ENCODE data around the gene EIF2S3. TPM values are rescaled to one million over a fixed set of nuclear protein-coding genes. Genes with fewer than 3 reads are reported as not detected.

Gene EIF2S3
- total and polyA plus RNA-seq, 2 of the 13 experiments (the other 11 are each of a cell fraction or from before 2014, with no cell fraction given) = 61.0 to 183 TPM

GRCh38 chrX:24014388-24015018, 40.3 kb upstream of the EIF2S3 start (continued):
- TF ChIP-seq TAF1 (CRISPR knock-in tag; IDR thresholded peaks at IDR 0.05) (no peak), SKIL (CRISPR knock-in tag; IDR thresholded peaks at IDR 0.05; ENCODE audit: borderline replicate concordance) (no peak)

- intact Hi-C loops (cut with micrococcal nuclease; ENCODE audit: unreplicated experiment) (no loop called here), in situ Hi-C loops (cut with HindIII; ENCODE audit: extremely low pct_ligation_motif_present, low pct_unique_long_range_greater_than_20kb) (no loop called here)
- ChIA-PET CTCF (ENCODE audit: low intra/inter-chr PET ratio, low total read pairs) (no interaction called here), POLR2A (no interaction called here)
- 94% methylated on average over 9 of the region's 9 CpGs for WGBS (ENCODE audit: low lambda C conversion rate)
- Histone ChIP-seq H2AFZ (ENCODE audit: low read length) (no peak overlapping the region), H3K4me1 (ENCODE audit: insufficient read depth, low read length) (peaks cover 23% of the 10 kb centered on the region), H3K36me3 (replicated peaks in 1 of 2; ENCODE audit: control insufficient read depth in 1 of 2, insufficient read depth in 2 of 2, low read length in 2 of 2) (0 out of 5 replicates have a peak, but pooled peaks cover 0 to 3% of the 10 kb centered on the region in 2 experiments), H4K20me1 (ENCODE audit: insufficient read depth, low read length) (no peaks in the 10 kb centered on the region), H3K4me2 (ENCODE audit: low read depth, low read length) (no peak overlapping the region), H3K9ac (ENCODE audit: insufficient read depth, low read depth, low read length) (no peak overlapping the region), H3K9me3 (ENCODE audit: low read length) (no peaks in the 10 kb centered on the region), H3K27me3 (ENCODE audit: control insufficient read depth in 1 of 2, insufficient read depth in 2 of 2, low read length in 2 of 2) (no peaks in the 10 kb centered on the region), H3K79me2 (ENCODE audit: insufficient read depth, low read length) (peaks cover 33% of the 10 kb centered on the region), H3K4me3 (replicated peaks in 1 of 3; ENCODE audit: insufficient read depth in 1 of 3, low read depth in 2 of 3, low read length in 3 of 3) (no peak overlapping the region), H3K27ac (ENCODE audit: extremely low read length, insufficient read depth, low read length) (no peak overlapping the region)
- FAIRE-seq = no peak
- BruUV-seq (replicated peaks) = no TSS peak
- no peak for ATAC-seq
- no peak for DNase-seq (ENCODE audit: low spot score)
- TF ChIP-seq NFATC3 (CRISPR knock-in tag; IDR thresholded peaks at IDR 0.05) (no peak), NFIC (IDR thresholded peaks at IDR 0.05; ENCODE audit: low read length) (no peak), PTBP1 (IDR thresholded peaks at IDR 0.05; ENCODE audit: low read depth, low read length, poor library complexity, severe bottlenecking) (no peak), SALL2 (CRISPR knock-in tag; IDR thresholded peaks at IDR 0.05) (no peak), ZNF674 (CRISPR knock-in tag; IDR thresholded peaks at IDR 0.05; ENCODE audit: low read depth) (no peak), ZNF383 (CRISPR knock-in tag; IDR thresholded peaks at IDR 0.05; ENCODE audit: borderline replicate concordance) (no peak), KMT2B (CRISPR knock-in tag; IDR thresholded peaks at IDR 0.05) (no peak)
- TF ChIP-seq, protein P1, sequence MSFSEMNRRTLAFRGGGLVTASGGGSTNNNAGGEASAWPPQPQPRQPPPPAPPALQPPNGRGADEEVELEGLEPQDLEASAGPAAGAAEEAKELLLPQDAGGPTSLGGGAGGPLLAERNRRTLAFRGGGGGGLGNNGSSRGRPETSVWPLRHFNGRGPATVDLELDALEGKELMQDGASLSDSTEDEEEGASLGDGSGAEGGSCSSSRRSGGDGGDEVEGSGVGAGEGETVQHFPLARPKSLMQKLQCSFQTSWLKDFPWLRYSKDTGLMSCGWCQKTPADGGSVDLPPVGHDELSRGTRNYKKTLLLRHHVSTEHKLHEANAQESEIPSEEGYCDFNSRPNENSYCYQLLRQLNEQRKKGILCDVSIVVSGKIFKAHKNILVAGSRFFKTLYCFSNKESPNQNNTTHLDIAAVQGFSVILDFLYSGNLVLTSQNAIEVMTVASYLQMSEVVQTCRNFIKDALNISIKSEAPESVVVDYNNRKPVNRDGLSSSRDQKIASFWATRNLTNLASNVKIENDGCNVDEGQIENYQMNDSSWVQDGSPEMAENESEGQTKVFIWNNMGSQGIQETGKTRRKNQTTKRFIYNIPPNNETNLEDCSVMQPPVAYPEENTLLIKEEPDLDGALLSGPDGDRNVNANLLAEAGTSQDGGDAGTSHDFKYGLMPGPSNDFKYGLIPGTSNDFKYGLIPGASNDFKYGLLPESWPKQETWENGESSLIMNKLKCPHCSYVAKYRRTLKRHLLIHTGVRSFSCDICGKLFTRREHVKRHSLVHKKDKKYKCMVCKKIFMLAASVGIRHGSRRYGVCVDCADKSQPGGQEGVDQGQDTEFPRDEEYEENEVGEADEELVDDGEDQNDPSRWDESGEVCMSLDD (CRISPR knock-in tag; IDR thresholded peaks at IDR 0.05; ENCODE audit: borderline replicate concordance) = no peak
- TF ChIP-seq, protein P2, sequence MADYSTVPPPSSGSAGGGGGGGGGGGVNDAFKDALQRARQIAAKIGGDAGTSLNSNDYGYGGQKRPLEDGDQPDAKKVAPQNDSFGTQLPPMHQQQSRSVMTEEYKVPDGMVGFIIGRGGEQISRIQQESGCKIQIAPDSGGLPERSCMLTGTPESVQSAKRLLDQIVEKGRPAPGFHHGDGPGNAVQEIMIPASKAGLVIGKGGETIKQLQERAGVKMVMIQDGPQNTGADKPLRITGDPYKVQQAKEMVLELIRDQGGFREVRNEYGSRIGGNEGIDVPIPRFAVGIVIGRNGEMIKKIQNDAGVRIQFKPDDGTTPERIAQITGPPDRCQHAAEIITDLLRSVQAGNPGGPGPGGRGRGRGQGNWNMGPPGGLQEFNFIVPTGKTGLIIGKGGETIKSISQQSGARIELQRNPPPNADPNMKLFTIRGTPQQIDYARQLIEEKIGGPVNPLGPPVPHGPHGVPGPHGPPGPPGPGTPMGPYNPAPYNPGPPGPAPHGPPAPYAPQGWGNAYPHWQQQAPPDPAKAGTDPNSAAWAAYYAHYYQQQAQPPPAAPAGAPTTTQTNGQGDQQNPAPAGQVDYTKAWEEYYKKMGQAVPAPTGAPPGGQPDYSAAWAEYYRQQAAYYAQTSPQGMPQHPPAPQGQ (CRISPR knock-in tag; IDR thresholded peaks at IDR 0.05; ENCODE audit: borderline replicate concordance) = no peak
- TF ChIP-seq, protein P3, sequence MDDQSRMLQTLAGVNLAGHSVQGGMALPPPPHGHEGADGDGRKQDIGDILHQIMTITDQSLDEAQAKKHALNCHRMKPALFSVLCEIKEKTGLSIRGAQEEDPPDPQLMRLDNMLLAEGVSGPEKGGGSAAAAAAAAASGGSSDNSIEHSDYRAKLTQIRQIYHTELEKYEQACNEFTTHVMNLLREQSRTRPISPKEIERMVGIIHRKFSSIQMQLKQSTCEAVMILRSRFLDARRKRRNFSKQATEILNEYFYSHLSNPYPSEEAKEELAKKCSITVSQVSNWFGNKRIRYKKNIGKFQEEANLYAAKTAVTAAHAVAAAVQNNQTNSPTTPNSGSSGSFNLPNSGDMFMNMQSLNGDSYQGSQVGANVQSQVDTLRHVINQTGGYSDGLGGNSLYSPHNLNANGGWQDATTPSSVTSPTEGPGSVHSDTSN (CRISPR knock-in tag; IDR thresholded peaks at IDR 0.05; ENCODE audit: borderline replicate concordance) = no peak
- TF ChIP-seq, protein P4, sequence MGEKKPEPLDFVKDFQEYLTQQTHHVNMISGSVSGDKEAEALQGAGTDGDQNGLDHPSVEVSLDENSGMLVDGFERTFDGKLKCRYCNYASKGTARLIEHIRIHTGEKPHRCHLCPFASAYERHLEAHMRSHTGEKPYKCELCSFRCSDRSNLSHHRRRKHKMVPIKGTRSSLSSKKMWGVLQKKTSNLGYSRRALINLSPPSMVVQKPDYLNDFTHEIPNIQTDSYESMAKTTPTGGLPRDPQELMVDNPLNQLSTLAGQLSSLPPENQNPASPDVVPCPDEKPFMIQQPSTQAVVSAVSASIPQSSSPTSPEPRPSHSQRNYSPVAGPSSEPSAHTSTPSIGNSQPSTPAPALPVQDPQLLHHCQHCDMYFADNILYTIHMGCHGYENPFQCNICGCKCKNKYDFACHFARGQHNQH (CRISPR knock-in tag; IDR thresholded peaks at IDR 0.05) = no peak
Observed at GRCh38 chrX:24017674-24018073, 37.1 kb upstream of the EIF2S3 start.
